IPS DF 6.9 (cell line): ENCODE results near the gene ZNF219.

ENCODE experiments used
- DNase-seq: peaks from one replicate; pipeline ENCODE4 v3.0.0-alpha.2; 2013; ENCODE audit warnings: low read depth, low spot score
- H3K27ac ChIP-seq: one replicate; pipeline ENCODE4 v1.5.1; 2013; ENCODE audit warnings: low read length, control low read depth
- H3K27me3 ChIP-seq: 2 replicates; pipeline ENCODE4 v1.6.1; 2013; ENCODE audit warnings: mild to moderate bottlenecking, low read length; ENCODE audit not compliant: control insufficient read depth, insufficient read depth
- H3K36me3 ChIP-seq: 2 replicates; pipeline ENCODE4 v1.6.1; 2013; ENCODE audit warnings: low read length; ENCODE audit not compliant: control insufficient read depth, insufficient read depth
- H3K4me1 ChIP-seq: 2 replicates; pipeline ENCODE4 v1.6.1; 2013; ENCODE audit warnings: low read length; ENCODE audit not compliant: control insufficient read depth, insufficient read depth
- H3K4me3 ChIP-seq: 2 replicates; pipeline ENCODE4 v1.5.1; 2013; ENCODE audit warnings: mild to moderate bottlenecking, low read length
- H3K9me3 ChIP-seq: 2 replicates; pipeline ENCODE4 v1.6.1; 2013; ENCODE audit warnings: low read length, inconsistent platforms; ENCODE audit not compliant: control insufficient read depth, insufficient read depth
- WGBS: extraction: QIAGEN DNeasy Blood & Tissue Kit; methylation state at CpG from one replicate; pipeline ENCODE4 v1.1.7; 2013; ENCODE audit warnings: mixed read lengths, missing lambda C conversion rate; ENCODE audit not compliant: insufficient read length, insufficient coverage; 5-methylcytosine and 5-hydroxymethylcytosine counted together

The ZNF219 gene

DNA sequence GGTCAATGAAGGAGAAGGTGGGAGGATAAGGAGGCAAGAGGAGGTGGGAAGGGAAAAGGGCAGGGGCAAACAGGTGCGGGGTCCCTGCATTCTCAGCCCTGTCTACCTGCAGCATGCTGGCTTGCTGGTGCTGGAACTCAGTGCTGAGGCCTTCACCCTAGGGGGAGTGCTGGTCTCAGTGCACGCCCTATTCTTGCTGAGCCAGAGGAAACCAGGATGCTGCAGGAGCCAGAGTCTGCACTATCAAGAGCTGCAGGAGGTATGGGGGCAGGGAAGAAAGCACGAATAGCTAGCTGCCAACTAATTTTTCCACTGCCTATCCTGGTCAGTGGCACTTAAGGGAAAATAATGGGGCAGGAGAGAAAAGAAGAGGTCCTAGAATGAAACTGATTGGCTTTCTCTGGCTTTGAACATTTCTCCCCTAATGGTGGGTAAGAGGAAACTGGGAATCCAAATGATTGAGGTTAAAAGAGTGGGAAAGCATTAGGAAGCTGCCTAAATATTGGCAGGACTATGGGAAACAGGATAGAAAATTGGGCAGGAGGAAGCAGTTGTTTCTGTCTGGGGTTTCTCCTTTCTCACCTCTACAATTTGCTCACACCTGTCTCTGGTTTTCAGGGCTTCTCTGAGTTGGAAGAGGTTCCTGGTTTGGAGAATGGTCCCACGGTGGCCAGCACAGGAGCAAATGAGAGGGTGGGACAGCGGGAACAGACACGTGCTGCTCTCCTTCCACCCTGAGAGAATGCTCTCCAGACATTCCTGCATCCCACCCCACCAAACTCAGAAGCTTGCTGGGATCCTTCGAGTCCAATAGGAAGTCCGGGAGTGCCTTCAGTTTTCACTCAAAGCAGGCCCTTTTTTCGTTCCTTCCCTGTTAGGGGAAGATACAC, 4.3 kb upstream of the ZNF219 start:
- Histone ChIP-seq H3K27me3 (no peaks in the 10 kb centered on the region), H3K4me1 (peaks cover 16% of the 10 kb centered on the region), H3K36me3 (no peaks in the 10 kb centered on the region), H3K27ac (no peak overlapping the region), H3K4me3 (peak overlapping the region; percentile 50; the same call in 1 of the 2 replicates), H3K9me3 (no peaks in the 10 kb centered on the region)
- no CpG with 5 or more reads among the region's 9 CpGs for WGBS
- DNase-seq: no peak

DNA sequence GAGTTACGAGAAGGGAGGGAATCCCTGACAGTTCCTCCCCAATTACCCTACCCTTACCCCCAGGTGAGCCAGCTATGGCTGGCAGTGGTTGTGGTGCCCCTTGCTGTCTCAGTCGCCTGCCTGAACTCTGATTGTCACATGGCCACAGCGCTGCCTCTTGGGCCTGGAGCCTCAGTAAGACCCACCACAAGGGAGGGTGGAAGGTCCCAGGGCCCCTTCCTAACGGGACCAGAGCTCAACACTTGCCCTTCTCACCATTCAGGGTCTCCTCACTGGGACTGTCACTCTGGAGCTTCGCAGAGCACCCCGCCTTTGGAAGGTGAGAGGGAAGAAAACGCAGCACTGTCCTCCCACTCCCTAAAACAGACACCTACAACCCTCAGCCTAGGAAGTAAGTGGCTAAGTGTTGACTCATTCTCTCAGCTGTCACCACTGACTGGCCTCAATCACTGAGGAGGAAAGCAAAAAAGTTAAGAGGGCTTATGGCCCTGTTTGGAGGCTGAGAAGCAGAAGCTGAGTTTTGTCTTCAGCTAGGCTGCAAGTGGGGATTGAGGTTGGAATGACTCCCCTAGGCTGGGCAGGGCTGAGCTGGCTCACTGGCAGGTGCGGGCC, 3.5 kb upstream of the ZNF219 start:
- Histone ChIP-seq H3K9me3 (no peaks in the 10 kb centered on the region), H3K4me3 (no peak overlapping the region), H3K36me3 (no peaks in the 10 kb centered on the region), H3K27me3 (no peaks in the 10 kb centered on the region), H3K4me1 (peaks cover 13% of the 10 kb centered on the region), H3K27ac (no peak overlapping the region)
- WGBS: no CpG with 5 or more reads among the region's 8 CpGs
- no peak for DNase-seq

DNA sequence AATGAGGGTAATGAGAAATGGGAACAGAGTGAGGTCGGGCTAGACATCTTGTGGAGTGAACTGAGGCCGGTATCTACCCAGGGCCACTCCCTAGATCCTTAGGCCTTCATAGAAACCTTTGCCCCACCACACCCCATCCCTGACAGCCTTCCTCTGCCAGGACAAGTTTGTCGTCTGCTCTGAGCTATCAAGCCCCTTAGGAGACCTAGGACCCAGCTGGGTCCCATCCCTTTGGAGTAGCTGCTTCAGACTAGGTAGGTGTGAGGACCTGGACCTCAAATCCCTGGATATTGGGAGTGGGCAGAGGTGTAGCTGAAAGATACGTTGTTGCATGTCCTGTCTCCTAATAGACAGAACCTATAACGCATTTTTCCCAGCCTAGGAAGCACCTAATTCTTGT, 2.5 kb upstream of the ZNF219 start, which contains the start of gene TMEM253:
Gene TMEM253 (plus strand): TSS at position 136 of the 400 bp plus-strand sequence. CDS start 278 bp downstream, outside the sequence.
- no peaks in the 10 kb centered on the region for H3K27me3 ChIP-seq
- H3K4me3 ChIP-seq: no peak within 1 kb of the TSS
- no peak for DNase-seq
- H3K36me3 ChIP-seq: no peaks in the 10 kb centered on the region
- peaks cover 11% of the 10 kb centered on the region for H3K4me1 ChIP-seq
- H3K9me3 ChIP-seq: no peaks in the 10 kb centered on the region
- no peak within 1 kb of the TSS for H3K27ac ChIP-seq
- WGBS: no CpG with 5 or more reads among the region's 5 CpGs

DNA sequence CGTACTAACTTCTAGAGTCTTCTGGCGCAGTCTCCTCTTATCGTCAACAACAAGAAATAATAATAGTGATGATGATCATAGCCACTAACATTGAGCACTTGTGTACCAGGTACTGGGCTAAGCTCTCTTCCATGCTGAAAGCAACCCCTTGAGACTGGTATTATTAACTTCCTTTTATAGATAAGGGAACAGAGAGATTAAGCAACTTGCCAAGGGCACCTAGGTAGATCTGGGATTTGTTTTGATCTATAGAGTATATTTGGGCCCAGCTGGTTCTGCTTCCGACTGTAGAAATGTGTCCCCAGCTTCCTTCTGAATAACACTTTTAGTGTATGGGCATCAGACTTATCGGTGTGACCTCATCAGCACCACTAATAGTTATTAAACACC, 1.1 kb upstream of the ZNF219 start:
- H3K36me3 ChIP-seq: no peaks in the 10 kb centered on the region
- WGBS: no CpG with 5 or more reads among the region's 5 CpGs
- DNase-seq: no peak
- H3K27me3 ChIP-seq: no peaks in the 10 kb centered on the region
- peaks cover 11% of the 10 kb centered on the region for H3K4me1 ChIP-seq
- no peak overlapping the region for H3K27ac ChIP-seq
- no peak overlapping the region for H3K4me3 ChIP-seq
- no peaks in the 10 kb centered on the region for H3K9me3 ChIP-seq

DNA sequence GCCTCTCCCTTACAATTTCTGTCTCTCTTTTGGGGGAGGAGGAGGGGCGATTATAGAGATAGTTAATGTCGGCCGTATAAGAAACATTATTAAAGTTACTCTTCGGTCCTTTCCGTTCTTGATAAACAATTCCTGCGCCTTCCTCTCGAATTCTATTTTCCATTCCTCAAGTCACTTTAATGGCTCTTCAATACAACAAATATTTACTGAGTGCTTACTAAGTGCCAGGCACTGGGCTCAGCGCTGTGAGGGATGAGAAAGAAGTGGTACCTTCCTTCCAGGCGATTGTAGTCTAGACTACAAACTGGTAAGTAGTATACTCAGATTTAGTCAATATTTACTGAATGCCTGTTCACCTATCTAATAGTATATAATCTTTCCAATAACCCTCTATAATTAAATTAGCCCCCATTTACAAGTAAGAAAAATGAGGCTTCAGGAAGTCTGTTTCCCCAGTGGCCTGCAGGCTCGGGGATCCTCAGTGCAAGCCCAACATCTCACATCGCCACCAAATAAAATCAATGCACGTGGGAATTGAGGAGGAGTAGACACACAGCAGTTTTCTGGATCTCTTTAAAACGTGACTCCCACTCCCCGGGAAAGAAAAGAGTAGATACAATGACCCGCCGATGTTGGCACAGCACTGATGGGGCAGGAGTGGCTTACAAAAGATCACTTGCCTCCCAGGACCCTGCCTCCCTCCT, 589 bp upstream of the ZNF219 start:
- Histone ChIP-seq H3K4me1 (peaks cover 11% of the 10 kb centered on the region), H3K27ac (no peak overlapping the region), H3K9me3 (no peaks in the 10 kb centered on the region), H3K36me3 (no peaks in the 10 kb centered on the region), H3K27me3 (no peaks in the 10 kb centered on the region), H3K4me3 (peak overlapping the region; percentile 34; the same call in 1 of the 2 replicates)
- no peak for DNase-seq
- no CpG with 5 or more reads among the region's 16 CpGs for WGBS

DNA sequence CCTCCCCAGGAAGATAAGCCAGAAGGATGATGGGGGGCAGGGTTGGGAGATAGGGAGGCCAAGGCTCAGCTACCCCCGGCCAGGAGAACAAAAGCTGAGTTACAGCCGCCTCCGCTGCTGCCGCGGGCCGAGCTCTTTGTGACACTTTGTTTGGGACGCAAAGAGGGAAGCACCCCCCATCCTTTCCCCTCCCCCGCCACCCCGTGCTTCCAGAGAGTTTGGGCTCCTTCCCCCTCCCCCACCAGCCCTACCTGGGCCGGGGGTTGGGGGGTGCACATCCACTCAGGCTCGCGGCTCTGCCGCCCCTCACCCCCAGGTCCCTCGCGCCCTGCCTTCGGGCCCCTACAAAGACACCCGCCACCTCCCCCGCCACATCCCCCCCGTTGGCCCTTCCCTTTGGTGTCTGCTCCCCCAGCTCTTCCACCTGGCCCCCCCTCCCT, 799 bp downstream of the ZNF219 start:
- Histone ChIP-seq H3K4me3 (peak overlapping the region; percentile 75), H3K27ac (no peak overlapping the region), H3K27me3 (no peaks in the 10 kb centered on the region), H3K9me3 (no peaks in the 10 kb centered on the region), H3K36me3 (peaks cover 6% of the 10 kb centered on the region), H3K4me1 (peaks cover 19% of the 10 kb centered on the region)
- DNase-seq: no peak
- no CpG with 5 or more reads among the region's 19 CpGs for WGBS

DNA sequence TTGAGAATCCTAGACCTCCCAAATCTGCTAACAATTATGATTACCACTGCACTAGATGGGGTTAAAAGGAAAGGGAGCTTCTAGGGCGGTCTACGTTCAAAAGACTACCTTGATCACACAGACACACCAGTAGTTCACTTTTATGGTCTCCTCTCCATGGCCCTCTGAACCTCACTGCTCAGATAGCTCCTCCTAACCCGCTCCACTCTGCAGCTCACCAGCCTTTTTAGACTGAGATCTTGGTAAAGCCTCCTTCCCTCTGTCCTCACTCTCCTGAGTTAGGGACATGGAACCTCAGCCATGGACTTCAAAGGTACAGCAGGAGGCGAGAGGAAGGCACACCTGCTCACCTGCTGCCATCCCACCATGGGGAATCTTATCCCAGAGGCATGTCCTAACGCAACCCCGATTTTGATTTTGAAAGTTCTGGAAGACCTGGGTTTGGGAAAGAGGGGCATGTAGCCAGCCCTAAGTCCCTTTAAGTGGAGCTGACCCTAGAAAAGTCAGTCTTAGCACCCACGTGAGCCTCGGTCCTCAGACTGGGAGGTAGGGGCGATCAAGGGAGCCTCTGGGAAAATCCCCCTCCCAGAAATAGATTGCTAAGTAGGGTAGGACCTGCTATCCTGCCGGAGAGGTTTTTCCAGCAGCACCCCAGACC, 1.3 kb downstream of the ZNF219 start:
- H3K4me3 ChIP-seq: peak overlapping the region; percentile 75; the same call in 1 of the 2 replicates
- DNase-seq: no peak

DNA sequence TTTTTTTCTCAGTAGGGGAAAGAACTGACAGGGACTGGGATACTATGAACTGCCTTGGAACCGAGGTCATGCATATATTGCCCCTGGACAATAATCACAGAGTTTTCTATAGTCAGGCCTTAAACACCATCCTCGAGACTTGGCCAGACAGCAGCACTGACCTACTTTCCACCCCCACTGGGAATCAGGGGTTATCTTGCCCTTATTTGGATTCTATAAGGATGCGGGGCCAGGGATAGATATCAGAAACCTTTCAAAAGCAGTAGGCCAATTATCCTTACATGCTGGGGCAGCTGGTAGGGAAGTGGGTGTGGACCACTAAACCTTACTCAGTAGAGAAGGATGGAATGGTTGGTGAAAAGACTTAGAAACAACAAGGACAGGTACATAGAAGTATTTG, 2.0 kb downstream of the ZNF219 start:
- DNase-seq: no peak
- Histone ChIP-seq H3K4me1 (peaks cover 10% of the 10 kb centered on the region), H3K27ac (no peak overlapping the region), H3K36me3 (peaks cover 15% of the 10 kb centered on the region), H3K9me3 (no peaks in the 10 kb centered on the region), H3K27me3 (no peaks in the 10 kb centered on the region), H3K4me3 (no peak overlapping the region)
- WGBS: no CpG with 5 or more reads among the region's 3 CpGs

More for the DNA sequence above, 1.3 kb downstream of the ZNF219 start:
- Histone ChIP-seq H3K9me3 (no peaks in the 10 kb centered on the region), H3K27ac (no peak overlapping the region), H3K4me1 (peaks cover 14% of the 10 kb centered on the region), H3K27me3 (no peaks in the 10 kb centered on the region), H3K36me3 (peaks cover 10% of the 10 kb centered on the region)
- WGBS: no CpG with 5 or more reads among the region's 10 CpGs

DNA sequence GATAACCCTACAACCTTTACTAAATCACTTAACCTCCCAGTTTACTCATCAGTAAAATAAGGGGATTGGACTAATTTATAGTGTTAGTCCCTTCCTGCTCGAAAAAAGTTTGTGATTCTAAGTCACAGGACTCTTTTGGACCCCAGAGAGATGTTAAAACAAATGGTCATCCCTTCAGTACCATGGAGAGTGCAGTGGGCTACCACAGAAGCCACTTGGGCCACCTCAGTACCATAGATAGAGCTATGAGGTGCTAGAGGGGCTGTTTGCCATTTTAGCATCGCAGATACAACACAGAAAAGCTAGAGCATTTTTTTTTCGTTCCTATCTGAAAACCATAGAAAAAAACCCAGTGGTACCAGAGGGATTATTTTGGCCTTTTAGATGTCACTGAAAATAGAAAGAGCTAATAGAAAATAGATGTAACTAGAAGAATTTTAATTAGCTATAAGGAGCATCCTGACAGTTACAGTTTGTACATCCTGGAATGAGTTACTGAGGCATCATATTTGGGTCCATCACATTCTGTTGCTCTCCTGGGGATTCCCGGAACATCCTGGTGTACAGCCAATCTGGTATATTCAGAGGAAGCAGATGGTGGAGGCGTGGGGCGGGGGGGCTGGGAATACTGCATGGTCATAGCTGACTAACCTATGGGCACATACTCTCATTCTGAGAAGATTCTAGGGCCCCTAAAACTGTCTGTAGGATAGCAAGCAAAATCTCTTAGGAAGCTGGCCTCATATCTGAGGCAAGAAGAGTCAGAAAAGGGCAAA, 2.8 kb downstream of the ZNF219 start:
- Histone ChIP-seq H3K9me3 (no peaks in the 10 kb centered on the region), H3K4me3 (no peak overlapping the region), H3K27ac (no peak overlapping the region), H3K27me3 (no peaks in the 10 kb centered on the region), H3K4me1 (peaks cover 11% of the 10 kb centered on the region), H3K36me3 (peaks cover 24% of the 10 kb centered on the region)
- no CpG with 5 or more reads among the region's 6 CpGs for WGBS
- DNase-seq: no peak
